GM19395 (cell line): ENCODE measurements around the gene TANC1.

Experiments used
- ATAC-seq: cut with Tn5 transposase; IDR thresholded peaks from one replicate; pipeline ENCODE4 v1.9.1; 2021; ENCODE audit warnings: mild to moderate bottlenecking, moderate library complexity; ENCODE audit not compliant: unreplicated experiment

Gene TANC1

GRCh38 chr2:159109517-159109916 is 141.1 kb downstream of the TANC1 start:
- ATAC-seq = no peak

- no peak for ATAC-seq
These were observed 142.3 kb downstream of the TANC1 start for GRCh38 chr2:159110784-159111183.

GRCh38 chr2:159111346-159111927 is 143.0 kb downstream of the TANC1 start:
- ATAC-seq = no peak

GRCh38 chr2:159114835-159115234 is 146.4 kb downstream of the TANC1 start:
- ATAC-seq = no peak

- no peak for ATAC-seq
These were observed 148.5 kb downstream of the TANC1 start for GRCh38 chr2:159116922-159117321.

GRCh38 chr2:159117658-159118057 is 149.2 kb downstream of the TANC1 start:
- no peak for ATAC-seq

- ATAC-seq = peak; percentile 94
These were observed 149.8 kb downstream of the TANC1 start for GRCh38 chr2:159118115-159118858.

GRCh38 chr2:159118859-159119500 is 150.5 kb downstream of the TANC1 start:
- ATAC-seq = no peak

GRCh38 chr2:159119652-159120257 is 151.3 kb downstream of the TANC1 start:
- no peak for ATAC-seq

- no peak for ATAC-seq
These were observed 155.3 kb downstream of the TANC1 start for GRCh38 chr2:159123786-159124185.

GRCh38 chr2:159124441-159124911 is 156.0 kb downstream of the TANC1 start:
- no peak for ATAC-seq

GRCh38 chr2:159124931-159125467 is 156.6 kb downstream of the TANC1 start:
- no peak for ATAC-seq

GRCh38 chr2:159125858-159126257 is 157.4 kb downstream of the TANC1 start:
- no peak for ATAC-seq

- no peak for ATAC-seq
These were observed 158.1 kb downstream of the TANC1 start for GRCh38 chr2:159126432-159127022.

- ATAC-seq = no peak
These were observed 159.8 kb downstream of the TANC1 start for GRCh38 chr2:159128191-159128590.

- ATAC-seq = no peak
These were observed 160.8 kb downstream of the TANC1 start for GRCh38 chr2:159129269-159129668.

GRCh38 chr2:159129824-159130223 is 161.4 kb downstream of the TANC1 start:
- ATAC-seq = no peak

GRCh38 chr2:159130302-159130701 is 161.9 kb downstream of the TANC1 start:
- ATAC-seq = no peak

- ATAC-seq = no peak
These were observed 162.9 kb downstream of the TANC1 start for GRCh38 chr2:159131267-159131913.

- ATAC-seq = no peak
These were observed 163.5 kb downstream of the TANC1 start for GRCh38 chr2:159131914-159132281.

- ATAC-seq = no peak
These were observed 165.4 kb downstream of the TANC1 start for GRCh38 chr2:159133797-159134196.
